ENCODE results near the gene NCEH1.
A peak's percentile ranks its signal among the peaks of the same experiment; 100 is the strongest.

- no peak for TF ChIP-seq CTCF (IDR thresholded peaks at IDR 0.05)
- peak; percentile 55 to 98 (median 85) for TF ChIP-seq EP300 (IDR thresholded peaks at IDR 0.05)
- TF ChIP-seq POLR2AphosphoS5 (IDR thresholded peaks at IDR 0.05): peak in 1 of 2 donors; percentile 83
Observed at GRCh38 chr3:172586436-172586835, 124.4 kb downstream of the NCEH1 start.
